Measurements from ENCODE around the gene DSCAML1.

Gene DSCAML1

DNA sequence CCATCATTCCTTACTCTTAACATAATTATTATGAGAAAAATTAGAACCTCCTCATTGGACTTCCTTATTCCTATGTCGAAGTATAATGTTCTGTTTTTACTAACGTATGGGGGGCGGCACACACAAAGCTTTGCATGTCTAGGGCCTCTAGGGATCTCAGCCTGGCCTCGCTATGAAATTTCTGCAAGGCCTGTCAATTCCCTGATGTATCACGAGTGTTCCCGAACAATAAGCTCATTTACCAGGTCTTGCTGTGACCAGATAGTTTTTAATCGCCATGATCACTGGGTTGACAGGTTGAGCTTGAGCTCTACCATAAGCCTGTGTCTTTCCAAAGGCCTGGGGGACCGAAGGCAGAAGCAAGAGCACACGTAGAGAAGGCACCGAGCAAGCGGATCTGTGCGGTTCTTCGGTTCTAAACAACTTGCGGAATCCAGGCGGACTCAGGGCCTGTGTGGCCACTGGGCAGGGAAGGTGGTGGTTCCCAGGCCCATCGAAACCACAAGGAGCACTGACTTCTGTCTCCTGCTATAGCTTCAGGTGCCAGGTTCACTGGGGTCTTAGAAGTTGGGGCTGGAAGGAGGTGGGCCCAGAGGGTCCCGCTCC lies 37.9 kb upstream of the DSCAML1 start:
- Histone ChIP-seq H3K9me3 (replicated peaks in 1 of 11) (no peaks in the 10 kb centered on the region), H3K27me3 (no peaks in the 10 kb centered on the region), H3K27ac (peak overlapping the region in 7 of 11 experiments; percentile 38 to 56 (median 47); a peak in 12 of 22 replicates), H3K4me1 (peaks cover 79 to 100% (median 97%) of the 10 kb centered on the region in 10 experiments), H4K20me1 (no peaks in the 10 kb centered on the region), H3K9ac (peak overlapping the region in 1 of 11 experiments; percentile 15; a peak in 2 of 22 replicates), H3K36me3 (no peaks in the 10 kb centered on the region), H3K4me2 (peak overlapping the region; percentile 68 to 98 (median 88)), H3K4me3 (no peak overlapping the region)
- no peak for TF ChIP-seq Cebpa-rat (IDR thresholded peaks at IDR 0.05)

DNA sequence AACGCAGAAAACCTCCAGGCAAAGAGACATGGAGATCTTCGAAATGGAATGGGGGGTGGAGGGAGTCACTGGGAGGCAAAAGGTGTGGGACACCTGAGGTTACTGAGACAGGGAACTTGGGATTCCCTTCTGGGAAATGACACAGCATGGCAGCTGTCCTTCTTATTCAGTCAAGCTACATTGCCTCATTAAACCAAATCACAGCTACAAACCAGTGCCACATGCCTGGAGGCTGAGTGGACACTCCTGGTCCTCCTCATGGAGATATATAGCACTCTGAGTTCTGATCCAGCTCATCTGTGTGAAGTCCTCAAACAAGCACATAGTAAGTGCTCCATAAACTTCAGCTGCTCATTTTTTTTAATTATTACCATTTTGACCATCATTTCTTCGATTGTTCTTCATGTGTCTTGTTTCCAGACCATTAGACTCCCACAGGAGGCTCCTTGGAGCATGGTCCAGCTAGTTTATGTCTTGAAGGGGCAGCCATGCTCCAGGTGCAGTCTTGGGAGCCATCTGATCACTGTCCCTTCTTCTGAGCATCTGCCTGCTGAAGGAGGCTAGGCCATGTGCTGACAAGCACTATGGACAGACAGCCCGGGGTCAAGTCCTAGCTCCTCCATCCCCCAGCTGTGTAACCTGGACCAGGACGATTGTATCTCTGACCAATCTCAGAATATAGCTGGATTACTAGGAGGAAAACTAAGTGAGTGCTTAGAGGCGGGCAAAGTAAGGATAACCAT lies 37.2 kb upstream of the DSCAML1 start:
- H3K9ac ChIP-seq: no peak overlapping the region
- H3K27me3 ChIP-seq: no peaks in the 10 kb centered on the region
- H3K9me3 ChIP-seq (replicated peaks in 1 of 11): no peaks in the 10 kb centered on the region
- H3K4me2 ChIP-seq: peak overlapping the region; percentile 68 to 98 (median 88)
- no peaks in the 10 kb centered on the region for H4K20me1 ChIP-seq
- peaks cover 81 to 100% (median 97%) of the 10 kb centered on the region in 10 experiments for H3K4me1 ChIP-seq
- H3K27ac ChIP-seq: peak overlapping the region in 4 of 11 experiments; percentile 33 to 56 (median 42); a peak in 4 of 22 replicates
- TF ChIP-seq Cebpa-rat (IDR thresholded peaks at IDR 0.05): no peak
- H3K4me3 ChIP-seq: no peak overlapping the region
- H3K36me3 ChIP-seq: no peaks in the 10 kb centered on the region

DNA sequence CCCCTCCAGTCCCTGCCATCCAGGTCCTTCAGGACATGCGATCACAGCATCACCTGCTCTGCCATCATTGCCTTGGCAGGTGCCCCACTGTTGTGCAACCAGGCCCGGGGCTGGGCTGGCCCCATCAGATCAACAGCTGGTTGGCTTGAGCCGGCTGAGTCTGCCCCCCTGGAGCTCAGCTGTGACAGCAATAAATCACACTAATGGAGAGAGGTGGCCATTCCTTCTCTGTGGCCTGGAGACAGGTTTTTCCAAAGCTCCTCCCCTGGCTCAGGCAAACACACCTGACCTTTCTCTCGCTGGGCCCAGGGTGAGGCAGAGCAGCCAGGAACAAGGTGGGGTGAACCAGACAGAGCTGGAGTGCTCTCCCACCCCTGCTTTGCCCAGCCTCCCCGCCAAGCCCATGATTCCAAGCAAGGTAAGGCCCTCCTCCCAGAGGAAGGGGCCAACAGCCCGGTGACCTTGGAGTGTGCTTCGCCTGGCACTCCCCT lies 36.4 kb upstream of the DSCAML1 start:
- Histone ChIP-seq H3K27me3 (no peaks in the 10 kb centered on the region), H3K4me3 (no peak overlapping the region)

DNA sequence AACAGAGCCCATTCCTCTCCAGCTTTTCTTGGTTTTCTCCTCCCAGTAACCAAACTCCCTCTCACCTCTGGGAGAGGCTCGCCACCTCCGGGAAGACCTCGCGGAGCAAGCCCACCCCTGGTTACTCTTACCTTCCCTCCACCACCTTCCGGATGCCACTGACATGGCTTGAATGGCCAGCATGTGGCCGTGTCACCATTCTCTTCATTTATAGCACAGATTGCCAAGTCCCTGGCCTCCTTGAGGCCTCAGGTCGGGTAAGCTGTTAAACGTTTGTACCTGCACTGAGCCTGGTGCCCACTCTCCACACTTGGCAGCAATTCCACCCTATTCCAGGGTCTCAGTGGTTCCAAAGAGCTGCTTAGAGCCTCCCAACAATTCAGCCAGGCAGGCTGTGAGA lies 35.5 kb upstream of the DSCAML1 start:
- H4K20me1 ChIP-seq: no peaks in the 10 kb centered on the region
- no peak for TF ChIP-seq Cebpa-rat (IDR thresholded peaks at IDR 0.05)
- no peaks in the 10 kb centered on the region for H3K36me3 ChIP-seq
- peak overlapping the region in 2 of 11 experiments; percentile 47 to 54; a peak in 3 of 22 replicates for H3K27ac ChIP-seq
- H3K4me1 ChIP-seq: peaks cover 83 to 100% (median 99%) of the 10 kb centered on the region in 10 experiments
- peak overlapping the region in 10 of 11 experiments; percentile 76 to 98 (median 88); a peak in 19 of 22 replicates for H3K4me2 ChIP-seq
- H3K9ac ChIP-seq: no peak overlapping the region
- H3K27me3 ChIP-seq: no peaks in the 10 kb centered on the region
- H3K4me3 ChIP-seq: no peak overlapping the region
- H3K9me3 ChIP-seq (replicated peaks in 1 of 11): no peaks in the 10 kb centered on the region

More for the DNA sequence above, 36.4 kb upstream of the DSCAML1 start:
- H3K27ac ChIP-seq: peak overlapping the region in 3 of 11 experiments; percentile 24 to 54 (median 33); a peak in 3 of 22 replicates
- no peaks in the 10 kb centered on the region for H3K36me3 ChIP-seq
- H3K4me2 ChIP-seq: peak overlapping the region; percentile 3 to 98 (median 88); a peak in 21 of 22 replicates
- H4K20me1 ChIP-seq: no peaks in the 10 kb centered on the region
- H3K9ac ChIP-seq: no peak overlapping the region
- no peak for TF ChIP-seq Cebpa-rat (IDR thresholded peaks at IDR 0.05)
- H3K4me1 ChIP-seq: peaks cover 82 to 100% (median 99%) of the 10 kb centered on the region in 10 experiments
- H3K9me3 ChIP-seq (replicated peaks in 1 of 11): no peaks in the 10 kb centered on the region

DNA sequence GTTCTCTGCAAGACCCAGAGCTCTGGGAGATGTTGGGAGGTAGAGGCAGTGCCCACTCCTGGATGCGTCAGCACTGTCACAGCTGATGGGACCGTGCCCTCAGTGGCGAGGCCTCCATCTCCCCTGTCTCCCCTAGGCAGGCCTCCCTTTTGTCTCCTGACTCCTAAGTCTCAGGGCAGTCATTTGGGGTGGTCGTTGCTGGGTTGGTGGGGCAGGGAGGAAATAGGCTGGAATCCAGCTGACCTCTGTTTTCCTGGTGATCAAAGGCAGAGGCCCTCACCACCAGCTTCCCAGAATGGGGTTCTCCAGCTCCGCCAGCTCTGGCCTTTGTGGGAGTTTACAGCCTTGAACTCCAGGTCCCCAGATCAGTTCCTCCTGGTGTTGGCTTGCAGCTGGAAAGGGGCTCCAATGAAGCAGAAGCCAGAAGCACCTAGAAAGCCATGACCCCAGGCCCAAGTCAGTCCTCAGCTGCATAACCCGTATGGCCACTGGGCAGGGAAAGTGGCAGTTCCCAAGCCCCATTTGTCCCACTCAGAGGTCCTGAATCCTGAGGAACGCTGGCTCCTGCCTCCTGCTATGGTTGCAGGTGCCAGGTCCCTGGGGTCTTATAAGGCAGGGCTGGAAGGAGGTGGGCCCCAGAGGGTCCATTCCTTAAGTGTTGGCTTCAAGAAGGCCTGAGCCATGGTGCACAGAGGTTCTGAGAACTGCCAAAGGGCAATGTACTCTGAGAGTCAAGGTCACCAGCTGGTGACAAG lies 34.8 kb upstream of the DSCAML1 start:
- Histone ChIP-seq H3K36me3 (no peaks in the 10 kb centered on the region), H3K4me2 (peak overlapping the region; percentile 75 to 98 (median 88)), H3K27me3 (no peaks in the 10 kb centered on the region), H3K4me1 (peaks cover 80 to 100% (median 99%) of the 10 kb centered on the region in 10 experiments), H3K9ac (peak overlapping the region in 1 of 11 experiments; percentile 53; a peak in 1 of 22 replicates), H3K4me3 (no peak overlapping the region), H3K27ac (peak overlapping the region in 3 of 11 experiments; percentile 11 to 54 (median 47); a peak in 4 of 22 replicates), H4K20me1 (no peaks in the 10 kb centered on the region), H3K9me3 (replicated peaks in 1 of 11) (no peaks in the 10 kb centered on the region)
- no peak for TF ChIP-seq Cebpa-rat (IDR thresholded peaks at IDR 0.05)

DNA sequence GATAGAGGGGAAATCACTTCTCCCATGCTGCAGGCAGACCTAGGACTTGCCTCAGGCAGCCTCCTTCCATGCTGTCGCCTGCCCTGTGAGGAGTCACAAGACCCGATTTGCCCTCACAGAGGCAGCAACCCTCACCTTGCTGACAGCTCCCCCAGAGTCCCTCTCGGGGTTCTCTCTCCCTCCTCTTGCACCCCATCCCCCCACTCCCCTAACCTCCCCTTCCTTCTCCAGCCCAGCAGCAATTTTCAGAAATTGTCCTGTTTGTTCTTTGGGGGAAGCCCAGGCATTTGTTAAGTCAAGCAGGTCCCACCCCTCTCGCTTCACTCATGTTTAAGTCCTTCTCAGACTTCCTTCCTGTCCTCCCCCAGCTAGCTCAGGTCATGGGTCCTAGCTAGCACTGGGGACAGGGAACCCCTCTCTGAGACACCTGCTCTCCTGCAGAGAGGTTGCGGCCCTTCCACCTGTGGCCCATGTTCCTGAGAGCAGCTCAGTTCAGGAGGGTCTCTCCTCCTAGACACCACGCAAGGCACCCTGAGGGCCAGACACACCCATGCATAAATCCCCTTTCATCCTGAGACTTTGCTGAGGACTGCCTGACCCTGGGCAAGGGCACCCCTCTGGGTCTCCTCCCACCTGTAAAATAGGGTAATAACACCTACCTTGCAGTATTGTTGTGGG lies 33.8 kb upstream of the DSCAML1 start:
- TF ChIP-seq Cebpa-rat (IDR thresholded peaks at IDR 0.05): no peak
- Histone ChIP-seq H3K27me3 (no peaks in the 10 kb centered on the region), H3K9ac (peak overlapping the region in 7 of 11 experiments; percentile 9 to 53 (median 23); a peak in 7 of 22 replicates), H3K27ac (peak overlapping the region in 6 of 11 experiments; percentile 11 to 54 (median 36); a peak in 13 of 22 replicates), H3K4me1 (peaks cover 79 to 100% (median 99%) of the 10 kb centered on the region in 10 experiments), H3K36me3 (no peaks in the 10 kb centered on the region), H3K9me3 (replicated peaks in 1 of 11) (no peaks in the 10 kb centered on the region), H3K4me2 (peak overlapping the region; percentile 75 to 98 (median 88)), H4K20me1 (no peaks in the 10 kb centered on the region), H3K4me3 (no peak overlapping the region)

DNA sequence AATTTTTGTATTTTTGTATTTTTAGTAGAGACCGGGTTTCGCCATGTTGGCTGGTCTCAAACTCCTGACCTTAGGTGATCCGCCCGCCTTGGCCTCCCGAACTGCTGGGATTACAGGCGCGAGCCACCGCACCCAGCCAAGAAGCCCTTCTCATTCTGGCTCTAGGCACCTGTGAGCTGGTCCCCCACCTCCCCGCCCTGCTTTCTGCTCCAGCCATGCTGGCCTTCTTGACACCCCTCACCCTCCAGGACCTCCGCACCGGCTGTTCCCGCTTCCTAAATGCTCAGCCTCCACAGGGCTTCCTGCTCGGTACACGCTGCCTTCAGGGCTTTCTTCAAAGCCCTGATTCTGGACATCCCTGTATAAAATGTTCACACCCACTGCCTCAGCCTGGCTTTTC lies 33.1 kb upstream of the DSCAML1 start:
- Histone ChIP-seq H3K27me3 (no peaks in the 10 kb centered on the region), H4K20me1 (no peaks in the 10 kb centered on the region), H3K4me2 (peak overlapping the region; percentile 75 to 98 (median 88)), H3K27ac (peak overlapping the region in 6 of 11 experiments; percentile 11 to 54 (median 36); a peak in 10 of 22 replicates), H3K4me1 (peaks cover 79 to 100% (median 99%) of the 10 kb centered on the region in 10 experiments), H3K36me3 (no peaks in the 10 kb centered on the region), H3K9me3 (replicated peaks in 1 of 11) (no peaks in the 10 kb centered on the region), H3K9ac (peak overlapping the region in 4 of 11 experiments; percentile 9 to 53 (median 22); a peak in 2 of 22 replicates), H3K4me3 (no peak overlapping the region)
- no peak for TF ChIP-seq Cebpa-rat (IDR thresholded peaks at IDR 0.05)

DNA sequence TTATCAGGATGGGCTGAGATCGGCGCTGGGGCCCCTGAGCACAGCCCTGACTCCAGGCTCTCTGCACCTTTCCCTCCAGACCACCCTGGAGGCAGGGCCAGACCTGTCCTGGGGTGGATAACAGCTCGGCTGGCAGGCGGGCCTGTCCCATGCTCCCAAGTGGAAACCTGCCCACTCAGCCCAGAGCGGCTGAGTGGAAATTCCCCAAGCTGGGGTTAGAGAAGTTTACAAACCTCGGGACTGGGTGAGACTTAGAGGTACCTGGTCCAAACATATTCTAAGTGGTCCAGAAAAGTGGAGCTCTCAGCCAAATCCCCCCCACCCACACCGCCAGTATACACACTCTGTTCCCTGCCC lies 32.3 kb upstream of the DSCAML1 start:
- Histone ChIP-seq H3K36me3 (no peaks in the 10 kb centered on the region), H3K4me3 (peak overlapping the region in 2 of 10 experiments; percentile 36 to 50; a peak in 1 of 20 replicates), H3K27ac (peak overlapping the region in 10 of 11 experiments; percentile 59 to 87 (median 72); a peak in 21 of 22 replicates), H3K4me2 (peak overlapping the region; percentile 83 to 98 (median 93)), H3K9me3 (replicated peaks in 1 of 11) (no peaks in the 10 kb centered on the region), H3K4me1 (peaks cover 79 to 100% (median 99%) of the 10 kb centered on the region in 10 experiments), H3K27me3 (no peaks in the 10 kb centered on the region), H3K9ac (peak overlapping the region; percentile 36 to 79 (median 60); a peak in 20 of 22 replicates), H4K20me1 (no peaks in the 10 kb centered on the region)
- TF ChIP-seq Cebpa-rat (IDR thresholded peaks at IDR 0.05): no peak
